H9 (cell line): Measurements from ENCODE around the gene CAPN5. TPM values are rescaled to one million over a fixed set of nuclear protein-coding genes. Genes with fewer than 3 reads are reported as not detected.

Experiments used
- DNase-seq: peaks from one replicate; pipeline ENCODE4 v3.0.0-alpha.2; 2017
- H2AFZ ChIP-seq: one replicate; pipeline ENCODE4 v1.6.1; 2013; ENCODE audit warnings: mild to moderate bottlenecking, low read length, control low read depth, moderate library complexity
- H2AK5ac ChIP-seq: 2 replicates; pipeline ENCODE4 v1.6.1; 2013; ENCODE audit warnings: low read length, control low read depth, mixed read lengths; ENCODE audit not compliant: insufficient read length
- H2BK120ac ChIP-seq: one replicate; pipeline ENCODE4 v1.6.1; 2013; ENCODE audit warnings: low read depth, mild to moderate bottlenecking, low read length, control low read depth, inconsistent platforms; ENCODE audit not compliant: poor library complexity, severe bottlenecking
- H2BK12ac ChIP-seq: 2 replicates; pipeline ENCODE4 v1.6.1; 2013; ENCODE audit warnings: low read length, control low read depth, mixed read lengths, low read depth; ENCODE audit not compliant: insufficient read length
- H2BK15ac ChIP-seq: 2 replicates; pipeline ENCODE4 v1.6.1; 2013; ENCODE audit warnings: low read depth, low read length, control low read depth
- H2BK20ac ChIP-seq: one replicate; pipeline ENCODE4 v1.6.1; 2013; ENCODE audit warnings: low read depth, mild to moderate bottlenecking, low read length, control low read depth, inconsistent platforms; ENCODE audit not compliant: poor library complexity, severe bottlenecking
- H2BK5ac ChIP-seq: 2 replicates; pipeline ENCODE4 v1.6.1; 2013; ENCODE audit warnings: low read length, control low read depth, mixed read lengths; ENCODE audit not compliant: insufficient read length
- H3K14ac ChIP-seq: 2 replicates; pipeline ENCODE4 v1.6.1; 2013; ENCODE audit warnings: low read length, control low read depth; ENCODE audit not compliant: insufficient read depth
- H3K18ac ChIP-seq: 2 replicates; pipeline ENCODE4 v1.6.1; 2013; ENCODE audit warnings: low read depth, mild to moderate bottlenecking, mixed read lengths, low read length, control low read depth; ENCODE audit not compliant: insufficient read length
- H3K23ac ChIP-seq: 2 replicates; pipeline ENCODE4 v1.6.1; 2013; ENCODE audit warnings: low read length, control low read depth, mixed read lengths, low read depth; ENCODE audit not compliant: insufficient read length
- H3K23me2 ChIP-seq: 2 replicates; pipeline ENCODE4 v1.6.1; 2013; ENCODE audit warnings: low read depth, mild to moderate bottlenecking, mixed read lengths, low read length, control low read depth; ENCODE audit not compliant: insufficient read length, poor library complexity, severe bottlenecking
- H3K27ac ChIP-seq: 2 replicates; pipeline ENCODE4 v1.5.1; 2013; ENCODE audit warnings: low read length, control low read depth, mixed read lengths, low read depth; ENCODE audit not compliant: insufficient read length
- H3K27me3 ChIP-seq: 2 replicates; pipeline ENCODE4 v1.6.1; 2013; ENCODE audit warnings: low read length, control low read depth, inconsistent platforms; ENCODE audit not compliant: insufficient read depth
- H3K4ac ChIP-seq: 2 replicates; pipeline ENCODE4 v1.6.1; 2013; ENCODE audit warnings: low read depth, mild to moderate bottlenecking, control low read depth, inconsistent platforms, low read length, moderate library complexity
- H3K4me1 ChIP-seq: 2 replicates; pipeline ENCODE4 v1.6.1; 2013; ENCODE audit warnings: low read length, control low read depth, inconsistent platforms; ENCODE audit not compliant: insufficient read depth
- H3K4me2 ChIP-seq: 2 replicates; pipeline ENCODE4 v1.6.1; 2013; ENCODE audit warnings: low read length, control low read depth, mixed read lengths; ENCODE audit not compliant: insufficient read length, insufficient read depth
- H3K56ac ChIP-seq: 2 replicates; pipeline ENCODE4 v1.6.1; 2013; ENCODE audit warnings: low read depth, mild to moderate bottlenecking, mixed read lengths, low read length, control low read depth; ENCODE audit not compliant: insufficient read length
- H3K79me1 ChIP-seq: 2 replicates; pipeline ENCODE4 v1.6.1; 2013; ENCODE audit warnings: low read depth, mild to moderate bottlenecking, moderate library complexity, low read length, control low read depth, inconsistent platforms; ENCODE audit not compliant: insufficient read depth, poor library complexity, severe bottlenecking
- H3K79me2 ChIP-seq: 2 replicates; pipeline ENCODE4 v1.6.1; 2013; ENCODE audit warnings: low read length, control low read depth, inconsistent platforms; ENCODE audit not compliant: insufficient read depth
- H3K9ac ChIP-seq: 2 replicates; pipeline ENCODE4 v1.6.1; 2013; ENCODE audit warnings: low read length, control low read depth, mixed read lengths; ENCODE audit not compliant: insufficient read length; ENCODE audit errors: extremely low read depth
- H3K9me3 ChIP-seq: one replicate; pipeline ENCODE4 v1.6.1; 2013; ENCODE audit warnings: low read depth, low read length, inconsistent platforms; ENCODE audit not compliant: control insufficient read depth
- H3T11ph ChIP-seq: one replicate; pipeline ENCODE4 v1.6.1; 2013; ENCODE audit warnings: mild to moderate bottlenecking, low read length, control low read depth, inconsistent platforms
- H4K20me1 ChIP-seq: one replicate; pipeline ENCODE4 v1.6.1; 2013; ENCODE audit not compliant: control insufficient read depth, insufficient read length, insufficient read depth
- H4K5ac ChIP-seq: 2 replicates; pipeline ENCODE4 v1.6.1; 2013; ENCODE audit warnings: low read depth, mild to moderate bottlenecking, mixed read lengths, low read length, control low read depth; ENCODE audit not compliant: insufficient read length
- H4K8ac ChIP-seq: replicated peaks from 2 replicates; pipeline ENCODE4 v1.6.1; 2013; ENCODE audit warnings: low read length, control low read depth, mixed read lengths, low read depth; ENCODE audit not compliant: insufficient read length
- H4K91ac ChIP-seq: 2 replicates; pipeline ENCODE4 v1.6.1; 2013; ENCODE audit warnings: low read depth, mild to moderate bottlenecking, moderate library complexity, mixed read lengths, low read length, control low read depth; ENCODE audit not compliant: insufficient read length
- H3K27ac Mint-ChIP-seq, 3 experiments: 2 replicates in 2 of 3; 3 replicates in 1 of 3; pipeline ENCODE4 v1.8.0; 2020 to 2021; ENCODE audit warnings: mixed read lengths in 3 of 3, mild to moderate bottlenecking in 1 of 3, moderate library complexity in 1 of 3
- H3K27me3 Mint-ChIP-seq: 2 replicates; pipeline ENCODE4 v1.8.0; 2021; ENCODE audit warnings: low read depth, mild to moderate bottlenecking, moderate library complexity, mixed read lengths
- H3K36me3 Mint-ChIP-seq, 3 experiments: 2 replicates in 2 of 3; 3 replicates in 1 of 3; pipeline ENCODE4 v1.8.0; 2020 to 2021; ENCODE audit warnings: low read depth in 3 of 3, mixed read lengths in 3 of 3; ENCODE audit not compliant: insufficient read depth in 1 of 3
- H3K4me1 Mint-ChIP-seq, 2 experiments: 2 replicates each; pipeline ENCODE4 v1.8.0; 2020; ENCODE audit warnings: mixed read lengths in 2 of 2
- H3K4me3 Mint-ChIP-seq, 2 experiments: 2 replicates in 1 of 2; 3 replicates in 1 of 2; pipeline ENCODE4 v1.8.0; 2020 to 2021; ENCODE audit warnings: mild to moderate bottlenecking in 2 of 2, mixed read lengths in 2 of 2, moderate library complexity in 1 of 2
- H3K9me3 Mint-ChIP-seq, 2 experiments: 2 replicates in 1 of 2; 3 replicates in 1 of 2; pipeline ENCODE4 v1.8.0; 2020; ENCODE audit warnings: mild to moderate bottlenecking in 2 of 2, mixed read lengths in 2 of 2, moderate library complexity in 1 of 2
- WGBS: extraction: QIAGEN DNeasy Blood & Tissue Kit; methylation state at CpG from one replicate; pipeline ENCODE4 v1.1.7; 2013; ENCODE audit warnings: missing lambda C conversion rate, low lambda C conversion rate, mixed read lengths; ENCODE audit not compliant: insufficient read length; ENCODE audit errors: extremely low coverage; 5-methylcytosine and 5-hydroxymethylcytosine counted together
- total RNA-seq: library from RNA; stranded (reverse); gene quantifications from 2 replicates; pipeline ENCODE4 v1.2.1, GENCODE V29; 2021
- TF ChIP-seq, protein P1 (sequence below): fragments of 200-600 bp; sonication (generic); conservative IDR thresholded peaks from 3 replicates; pipeline ENCODE4 v1.8.0; 2021; ENCODE audit warnings: antibody characterized with exemption, mild to moderate bottlenecking

Gene CAPN5
- total RNA-seq, 1 experiment from 2014 or later, result 16.7 TPM

DNA sequence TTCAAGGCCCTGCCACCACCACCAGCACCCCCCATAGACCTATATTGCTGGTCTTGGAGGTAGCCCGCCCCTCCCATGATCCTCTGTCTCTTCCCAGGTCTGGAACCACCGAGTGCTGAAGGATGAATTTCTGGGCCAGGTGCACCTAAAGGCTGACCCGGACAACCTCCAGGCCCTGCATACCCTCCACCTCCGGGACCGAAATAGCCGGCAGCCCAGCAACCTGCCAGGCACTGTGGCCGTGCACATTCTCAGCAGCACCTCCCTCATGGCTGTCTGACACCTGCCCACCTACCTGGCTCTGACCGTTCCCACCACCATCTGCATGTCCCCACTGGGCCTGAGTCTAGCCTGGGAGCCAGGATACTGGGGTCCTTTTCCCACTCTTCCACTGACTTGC, 56.8 kb downstream of the CAPN5 start:
- no peaks in the 10 kb centered on the region for H3K9me3 Mint-ChIP-seq
- peaks cover 3 to 10% (median 6%) of the 10 kb centered on the region in 3 experiments; a peak in 6 of 7 replicates for H3K36me3 Mint-ChIP-seq
- H3K14ac ChIP-seq, result no peak overlapping the region; the same call in 1 of the 2 replicates
- H2AK5ac ChIP-seq, result no peak overlapping the region
- TF ChIP-seq, protein P1, sequence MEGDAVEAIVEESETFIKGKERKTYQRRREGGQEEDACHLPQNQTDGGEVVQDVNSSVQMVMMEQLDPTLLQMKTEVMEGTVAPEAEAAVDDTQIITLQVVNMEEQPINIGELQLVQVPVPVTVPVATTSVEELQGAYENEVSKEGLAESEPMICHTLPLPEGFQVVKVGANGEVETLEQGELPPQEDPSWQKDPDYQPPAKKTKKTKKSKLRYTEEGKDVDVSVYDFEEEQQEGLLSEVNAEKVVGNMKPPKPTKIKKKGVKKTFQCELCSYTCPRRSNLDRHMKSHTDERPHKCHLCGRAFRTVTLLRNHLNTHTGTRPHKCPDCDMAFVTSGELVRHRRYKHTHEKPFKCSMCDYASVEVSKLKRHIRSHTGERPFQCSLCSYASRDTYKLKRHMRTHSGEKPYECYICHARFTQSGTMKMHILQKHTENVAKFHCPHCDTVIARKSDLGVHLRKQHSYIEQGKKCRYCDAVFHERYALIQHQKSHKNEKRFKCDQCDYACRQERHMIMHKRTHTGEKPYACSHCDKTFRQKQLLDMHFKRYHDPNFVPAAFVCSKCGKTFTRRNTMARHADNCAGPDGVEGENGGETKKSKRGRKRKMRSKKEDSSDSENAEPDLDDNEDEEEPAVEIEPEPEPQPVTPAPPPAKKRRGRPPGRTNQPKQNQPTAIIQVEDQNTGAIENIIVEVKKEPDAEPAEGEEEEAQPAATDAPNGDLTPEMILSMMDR, result no peak
- peaks cover 8% of the 10 kb centered on the region for H3K23me2 ChIP-seq
- no peak overlapping the region for H3K56ac ChIP-seq
- no peaks in the 10 kb centered on the region for H3K4me1 ChIP-seq
- no peaks in the 10 kb centered on the region for H3K9me3 ChIP-seq
- H4K8ac ChIP-seq, result no peak overlapping the region
- no peak overlapping the region for H3K27ac Mint-ChIP-seq
- no peak for DNase-seq
- H4K20me1 ChIP-seq, result no peaks in the 10 kb centered on the region
- no peak overlapping the region for H2BK120ac ChIP-seq
- H3K79me2 ChIP-seq, result no peaks in the 10 kb centered on the region
- H2BK12ac ChIP-seq, result no peak overlapping the region
- H2BK5ac ChIP-seq, result no peak overlapping the region
- no peaks in the 10 kb centered on the region for H3K79me1 ChIP-seq
- H4K5ac ChIP-seq, result no peak overlapping the region
- no peaks in the 10 kb centered on the region for H3K27me3 ChIP-seq
- WGBS, result no CpG with 5 or more reads among the region's 8 CpGs
- H3K4me3 Mint-ChIP-seq, result no peak overlapping the region
- no peak overlapping the region for H3K23ac ChIP-seq
- peaks cover 5% of the 10 kb centered on the region; the same call in 1 of the 2 replicates for H3K27me3 Mint-ChIP-seq
- H3K18ac ChIP-seq, result no peak overlapping the region
- H3K27ac ChIP-seq, result no peak overlapping the region
- no peak overlapping the region for H3K9ac ChIP-seq
- peaks cover 18 to 19% of the 10 kb centered on the region in 2 experiments for H3K4me1 Mint-ChIP-seq
- H3K4ac ChIP-seq, result no peak overlapping the region
- no peak overlapping the region for H3T11ph ChIP-seq
- H3K4me2 ChIP-seq, result no peak overlapping the region
- H2BK15ac ChIP-seq, result no peak overlapping the region
- H2AFZ ChIP-seq, result no peak overlapping the region
- H4K91ac ChIP-seq, result no peak overlapping the region
- H2BK20ac ChIP-seq, result no peak overlapping the region
